ENCODE data around the gene UGGT1.

GRCh38 chr2:128195435-128195984, 104.5 kb downstream of the UGGT1 start:
- no peak for TF ChIP-seq POLR2A (IDR thresholded peaks at IDR 0.05)
- TF ChIP-seq CTCF (IDR thresholded peaks at IDR 0.05 in 8 of 11, conservative IDR thresholded peaks at IDR 0.05 in 3 of 11) = no peak
- TF ChIP-seq POLR2AphosphoS5 (IDR thresholded peaks at IDR 0.05) = no peak

Data from spleen (tissue), 7 donors.